Kidney epithelial cell (primary cell): ENCODE data around the gene PAIP2. TPM values are rescaled to one million over a fixed set of nuclear protein-coding genes. Genes with fewer than 3 reads are reported as not detected.
A peak's percentile ranks its signal among the peaks of the same experiment; 100 is the strongest.

ENCODE experiments used
- DNase-seq: peaks from one replicate; pipeline ENCODE4 v3.0.0-alpha.2; 2010; ENCODE audit warnings: low read depth
- H3K27me3 ChIP-seq: 2 replicates; pipeline ENCODE4 v1.6.0; 2011; ENCODE audit warnings: low read length; ENCODE audit not compliant: control insufficient read depth, insufficient read depth
- H3K36me3 ChIP-seq: 2 replicates; pipeline ENCODE4 v1.5.1; 2011; ENCODE audit warnings: low read length; ENCODE audit not compliant: control insufficient read depth, insufficient read depth
- H3K4me3 ChIP-seq: 2 replicates; pipeline ENCODE4 v1.5.1; 2011; ENCODE audit warnings: low read depth, mild to moderate bottlenecking, control low read depth, low read length
- total RNA-seq: library from RNA; depleted of rRNA; stranded (reverse); fragments of >200 nt; gene quantifications from 2 replicates; pipeline ENCODE4 v1.2.3, GENCODE V29; 2015
- TF ChIP-seq, protein P1 (sequence below): IDR thresholded peaks from 2 replicates; pipeline ENCODE4 v1.5.1; 2011; ENCODE audit warnings: mild to moderate bottlenecking, moderate library complexity, low read length, control low read depth, inconsistent platforms; ENCODE audit not compliant: insufficient read depth, poor library complexity, severe bottlenecking

The PAIP2 gene
- total RNA-seq, 1 donor from 2014 or later = 72.9 TPM

GRCh38 chr5:139295346-139296057 is 46.2 kb upstream of the PAIP2 start:
- no peaks in the 10 kb centered on the region for H3K36me3 ChIP-seq
- TF ChIP-seq, protein P1, sequence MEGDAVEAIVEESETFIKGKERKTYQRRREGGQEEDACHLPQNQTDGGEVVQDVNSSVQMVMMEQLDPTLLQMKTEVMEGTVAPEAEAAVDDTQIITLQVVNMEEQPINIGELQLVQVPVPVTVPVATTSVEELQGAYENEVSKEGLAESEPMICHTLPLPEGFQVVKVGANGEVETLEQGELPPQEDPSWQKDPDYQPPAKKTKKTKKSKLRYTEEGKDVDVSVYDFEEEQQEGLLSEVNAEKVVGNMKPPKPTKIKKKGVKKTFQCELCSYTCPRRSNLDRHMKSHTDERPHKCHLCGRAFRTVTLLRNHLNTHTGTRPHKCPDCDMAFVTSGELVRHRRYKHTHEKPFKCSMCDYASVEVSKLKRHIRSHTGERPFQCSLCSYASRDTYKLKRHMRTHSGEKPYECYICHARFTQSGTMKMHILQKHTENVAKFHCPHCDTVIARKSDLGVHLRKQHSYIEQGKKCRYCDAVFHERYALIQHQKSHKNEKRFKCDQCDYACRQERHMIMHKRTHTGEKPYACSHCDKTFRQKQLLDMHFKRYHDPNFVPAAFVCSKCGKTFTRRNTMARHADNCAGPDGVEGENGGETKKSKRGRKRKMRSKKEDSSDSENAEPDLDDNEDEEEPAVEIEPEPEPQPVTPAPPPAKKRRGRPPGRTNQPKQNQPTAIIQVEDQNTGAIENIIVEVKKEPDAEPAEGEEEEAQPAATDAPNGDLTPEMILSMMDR = no peak
- no peaks in the 10 kb centered on the region for H3K27me3 ChIP-seq
- H3K4me3 ChIP-seq = peak overlapping the region; percentile 85
- no peak for DNase-seq

DNA sequence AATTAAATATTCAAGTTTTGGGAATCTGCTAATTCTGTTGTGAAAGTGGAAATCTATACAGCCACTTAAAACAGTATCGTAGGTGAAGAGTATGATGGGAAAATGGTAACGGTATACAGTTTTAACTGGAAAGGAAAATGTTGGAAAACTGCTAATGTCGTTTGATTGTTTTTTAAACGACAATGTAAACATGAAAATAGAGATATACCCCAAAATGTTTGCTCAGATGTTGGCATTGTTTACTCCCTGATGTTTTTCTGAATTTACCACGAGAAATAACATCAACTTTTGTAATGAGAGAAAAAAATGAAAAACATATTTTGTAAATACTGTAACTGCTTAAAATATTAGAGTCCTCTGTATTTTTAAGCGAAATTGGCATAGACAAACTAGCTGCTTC is 45.5 kb upstream of the PAIP2 start:
- DNase-seq = no peak
- Histone ChIP-seq H3K27me3 (no peaks in the 10 kb centered on the region), H3K36me3 (no peaks in the 10 kb centered on the region), H3K4me3 (no peak overlapping the region)
- TF ChIP-seq, protein P1 = no peak

DNA sequence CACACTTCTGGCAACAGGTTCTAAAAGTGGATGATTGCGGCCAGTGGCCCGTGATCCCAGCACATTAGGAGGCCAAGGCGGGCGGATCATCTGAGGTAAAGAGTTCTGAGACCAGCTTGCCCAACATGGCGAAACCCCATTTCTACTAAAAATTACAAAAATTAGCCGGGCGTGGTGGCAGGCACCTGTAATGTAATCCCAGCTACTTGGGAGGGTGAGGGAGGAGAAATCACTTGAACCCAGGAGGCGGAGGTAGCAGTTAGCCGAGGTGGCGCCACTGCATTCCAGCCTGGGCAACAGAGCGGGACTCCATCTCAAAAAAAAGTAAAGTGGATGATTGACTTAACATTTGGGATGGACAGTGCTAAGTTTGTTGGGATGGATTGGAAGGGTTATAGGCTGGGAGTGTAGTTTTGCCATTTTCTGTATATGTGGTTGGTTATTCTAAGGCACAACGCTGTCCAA is 44.8 kb upstream of the PAIP2 start:
- H3K27me3 ChIP-seq = no peaks in the 10 kb centered on the region
- H3K36me3 ChIP-seq = no peaks in the 10 kb centered on the region
- H3K4me3 ChIP-seq = peak overlapping the region; percentile 11
- TF ChIP-seq, protein P1 = no peak
- DNase-seq = no peak

DNA sequence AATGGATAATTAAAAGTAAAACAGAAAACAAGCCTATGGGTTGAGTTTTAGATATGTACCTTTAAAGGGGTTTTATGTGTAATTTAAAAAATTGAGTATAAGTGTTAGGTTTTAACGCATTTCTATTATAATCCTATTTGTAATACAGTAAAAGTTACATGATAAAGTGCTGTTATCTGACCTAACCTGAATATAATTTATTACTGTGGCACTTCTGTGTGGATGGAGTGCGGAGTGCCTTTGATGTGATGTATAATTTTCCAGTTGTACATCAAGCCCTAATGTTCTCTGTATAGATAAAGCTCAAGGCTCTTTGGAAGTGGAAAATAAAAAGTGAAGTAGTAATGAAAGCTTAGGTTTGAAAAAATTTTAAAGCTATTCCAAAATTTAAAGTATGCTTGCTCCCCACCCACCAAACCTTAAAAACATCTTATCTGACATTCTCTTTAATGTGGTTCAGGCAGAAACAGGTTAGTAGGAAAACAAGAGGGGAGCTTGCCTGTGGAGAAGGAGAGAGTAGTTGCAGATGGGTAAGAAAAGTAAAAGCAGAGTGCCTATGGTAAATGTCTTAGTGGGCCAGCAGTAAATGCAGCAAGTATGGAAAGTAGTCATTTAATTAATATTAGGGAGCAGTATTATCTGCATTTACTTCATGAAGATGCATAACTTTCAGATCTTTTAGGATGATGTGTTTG is 44.1 kb upstream of the PAIP2 start:
- no peak overlapping the region for H3K4me3 ChIP-seq
- H3K27me3 ChIP-seq = no peaks in the 10 kb centered on the region
- DNase-seq = no peak
- TF ChIP-seq, protein P1 = no peak
- H3K36me3 ChIP-seq = no peaks in the 10 kb centered on the region

DNA sequence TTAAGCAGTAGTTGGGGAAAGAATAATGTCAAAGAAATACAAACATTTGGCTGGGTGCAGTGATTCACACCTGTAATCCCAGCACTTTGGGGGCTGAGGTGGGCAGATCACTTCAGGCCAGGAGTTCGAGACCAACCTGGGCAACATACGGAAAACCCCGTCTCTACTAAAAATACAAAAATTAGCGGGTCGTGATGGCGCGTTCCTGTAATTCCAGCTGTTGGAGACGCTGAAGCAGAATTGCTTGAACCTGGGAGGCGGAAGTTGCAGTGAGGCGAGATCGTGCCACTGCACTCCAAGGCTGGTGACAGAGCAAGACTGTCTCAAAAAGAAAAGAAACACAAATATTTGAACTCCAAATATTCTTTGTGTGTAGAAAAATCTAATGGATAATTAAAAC is 43.4 kb upstream of the PAIP2 start:
- DNase-seq = no peak
- Histone ChIP-seq H3K36me3 (no peaks in the 10 kb centered on the region), H3K4me3 (no peak overlapping the region), H3K27me3 (no peaks in the 10 kb centered on the region)
- TF ChIP-seq, protein P1 = no peak

DNA sequence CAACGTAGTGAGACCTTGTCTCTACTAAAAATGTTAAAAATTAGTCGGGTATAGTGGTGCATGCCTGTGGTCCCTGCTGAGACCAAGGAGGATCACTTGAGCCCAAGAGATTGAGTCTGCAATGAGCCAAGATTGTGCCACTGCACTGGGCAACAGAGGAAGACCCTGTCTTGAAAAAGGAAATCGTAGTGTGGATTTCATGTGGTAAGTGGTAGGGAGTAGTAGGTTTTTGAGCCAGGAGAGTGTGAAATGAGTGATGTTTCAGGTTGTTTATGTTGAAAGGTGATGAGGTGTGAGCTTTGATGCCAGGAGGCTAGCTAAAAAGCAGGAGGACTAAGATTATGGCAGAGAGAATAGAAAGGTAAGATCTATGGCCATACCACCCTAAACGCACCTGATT is 42.2 kb upstream of the PAIP2 start:
- Histone ChIP-seq H3K36me3 (no peaks in the 10 kb centered on the region), H3K27me3 (no peaks in the 10 kb centered on the region), H3K4me3 (no peak overlapping the region)
- no peak for DNase-seq
- TF ChIP-seq, protein P1 = no peak
